Esophagus squamous epithelium (tissue), 5 donors: ENCODE data around the gene LARGE1. TPM values are rescaled to one million over a fixed set of nuclear protein-coding genes. Genes with fewer than 3 reads are reported as not detected.

Source experiments
- DNase-seq: peaks from one replicate; lab custom pipeline; 2025; lab: John Stamatoyannopoulos, UW
- H3K27ac ChIP-seq, 4 donors: fragments of 200-600 bp; sonication (generic); one replicate each; pipeline ENCODE4 v1.5.1; 2016 to 2019; ENCODE audit warnings: mild to moderate bottlenecking in 1 of 4
- H3K27me3 ChIP-seq, 4 donors: fragments of 200-600 bp; sonication (generic); 1 replicate in 3 of 4; 2 replicates in 1 of 4; pipeline versions ENCODE4 v1.5.1 to v1.6.0; 2017 to 2021; ENCODE audit warnings: antibody characterized with exemption in 1 of 4
- H3K36me3 ChIP-seq, 3 donors: fragments of 200-600 bp; sonication (generic); one replicate each; pipeline ENCODE4 v1.5.1; 2016 to 2019
- H3K4me1 ChIP-seq, 3 donors: fragments of 200-600 bp; sonication (generic); one replicate each; pipeline ENCODE4 v1.5.1; 2017 to 2019
- H3K4me3 ChIP-seq, 4 donors: fragments of 200-600 bp; sonication (generic); 1 replicate in 3 of 4; 2 replicates in 1 of 4; pipeline ENCODE4 v1.5.1; 2016 to 2019; ENCODE audit warnings: mild to moderate bottlenecking in 2 of 4, moderate library complexity in 1 of 4
- H3K9me3 ChIP-seq, 3 donors: fragments of 200-600 bp; sonication (generic); one replicate each; pipeline ENCODE4 v1.5.1; 2016 to 2019
- CTCF ChIP-seq, 6 experiments: fragments of 450-650 bp in 4 of 6; fragments of 200-600 bp in 2 of 6; sonication (generic) in 2 of 6; IDR thresholded peaks; one replicate each; pipeline ENCODE4 v1.5.1; 2016 to 2019; ENCODE audit warnings: antibody characterized with exemption in 6 of 6, mild to moderate bottlenecking in 4 of 6, moderate library complexity in 4 of 6
- POLR2A ChIP-seq, 4 donors: fragments of 450-650 bp; IDR thresholded peaks; one replicate each; pipeline ENCODE4 v1.6.1; 2017; ENCODE audit warnings: antibody characterized with exemption in 4 of 4, mild to moderate bottlenecking in 4 of 4, moderate library complexity in 3 of 4
- WGBS, 2 donors: methylation state at CpG; one replicate each; pipeline ENCODE4 v1.1.5; 2018; 5-methylcytosine and 5-hydroxymethylcytosine counted together
- intact Hi-C: fragments of 100-400 bp; cut with DNase I; formaldehyde crosslinking; loops from one replicate; pipeline ENCODE4 v1.15.0; 2022
- total RNA-seq, 4 donors: library from RNA; depleted of rRNA; stranded (reverse); fragments of >200 nt; gene quantifications; one replicate each; pipeline ENCODE4 v1.1.0, GENCODE V29; 2016
- donor health status: DM: yes; HTN: yes; CAD: no.

The LARGE1 gene
- total RNA-seq, 4 donors from 2014 or later: 5.2 to 15.1 (median 6.6) TPM

- no peaks in the 10 kb centered on the region for H3K4me1 ChIP-seq
- no peaks in the 10 kb centered on the region for H3K9me3 ChIP-seq
- H3K4me3 ChIP-seq: no peak overlapping the region
- H3K27me3 ChIP-seq: no peaks in the 10 kb centered on the region
- DNase-seq: no peak
- no peak for TF ChIP-seq CTCF (IDR thresholded peaks at IDR 0.05)
- no peak for TF ChIP-seq POLR2A (IDR thresholded peaks at IDR 0.05)
- no peak overlapping the region for H3K27ac ChIP-seq
- H3K36me3 ChIP-seq: no peaks in the 10 kb centered on the region
- WGBS, 2 donors: 83 to 92% methylated on average over 7 of the region's 7 CpGs
- intact Hi-C loops: no loop called here
Observed at GRCh38 chr22:33766091-33766490, 154.2 kb downstream of the LARGE1 start.

GRCh38 chr22:33758961-33759360, 161.3 kb downstream of the LARGE1 start:
- no peak overlapping the region for H3K27ac ChIP-seq
- H3K4me1 ChIP-seq: no peaks in the 10 kb centered on the region
- H3K27me3 ChIP-seq: no peaks in the 10 kb centered on the region
- TF ChIP-seq POLR2A (IDR thresholded peaks at IDR 0.05): no peak
- no peak for TF ChIP-seq CTCF (IDR thresholded peaks at IDR 0.05)
- no peaks in the 10 kb centered on the region for H3K9me3 ChIP-seq
- H3K4me3 ChIP-seq: no peak overlapping the region
- no peak for DNase-seq
- intact Hi-C loops: no loop called here
- no peaks in the 10 kb centered on the region for H3K36me3 ChIP-seq

- TF ChIP-seq POLR2A (IDR thresholded peaks at IDR 0.05): no peak
- TF ChIP-seq CTCF (IDR thresholded peaks at IDR 0.05): no peak
Observed at GRCh38 chr22:33757802-33758483, 162.3 kb downstream of the LARGE1 start.

GRCh38 chr22:33757041-33757801, 163.1 kb downstream of the LARGE1 start:
- 74 to 83% methylated on average over 10 to 12 of the region's 15 CpGs for WGBS, 2 donors
- intact Hi-C loops: no loop called here
- Histone ChIP-seq H3K9me3 (no peaks in the 10 kb centered on the region), H3K27me3 (no peaks in the 10 kb centered on the region), H3K36me3 (no peaks in the 10 kb centered on the region), H3K27ac (no peak overlapping the region), H3K4me3 (no peak overlapping the region), H3K4me1 (no peaks in the 10 kb centered on the region)
- DNase-seq: no peak
- TF ChIP-seq CTCF (IDR thresholded peaks at IDR 0.05) (no peak), POLR2A (IDR thresholded peaks at IDR 0.05) (no peak)

More at GRCh38 chr22:33757802-33758483, 162.3 kb downstream of the LARGE1 start:
- intact Hi-C loops: no loop called here
- H3K4me3 ChIP-seq: no peak overlapping the region
- no peaks in the 10 kb centered on the region for H3K27me3 ChIP-seq
- H3K27ac ChIP-seq: no peak overlapping the region
- H3K4me1 ChIP-seq: no peaks in the 10 kb centered on the region
- no peaks in the 10 kb centered on the region for H3K9me3 ChIP-seq
- no peak for DNase-seq
- no peaks in the 10 kb centered on the region for H3K36me3 ChIP-seq
- 70 to 80% methylated on average over 9 of the region's 9 CpGs for WGBS, 2 donors

GRCh38 chr22:33756508-33756949, 163.7 kb downstream of the LARGE1 start:
- Histone ChIP-seq H3K27ac (no peak overlapping the region), H3K4me1 (no peaks in the 10 kb centered on the region), H3K36me3 (no peaks in the 10 kb centered on the region), H3K9me3 (no peaks in the 10 kb centered on the region), H3K27me3 (no peaks in the 10 kb centered on the region), H3K4me3 (no peak overlapping the region)
- intact Hi-C loops: no loop called here
- TF ChIP-seq POLR2A (IDR thresholded peaks at IDR 0.05) (no peak), CTCF (IDR thresholded peaks at IDR 0.05) (no peak)
- no peak for DNase-seq
- WGBS, 2 donors: 69 to 78% methylated on average over 9 to 10 of the region's 10 CpGs
